H9 (cell line): ENCODE results near the gene SHISA7. TPM values are rescaled to one million over a fixed set of nuclear protein-coding genes. Genes with fewer than 3 reads are reported as not detected.

ENCODE experiments used
- DNase-seq: peaks from one replicate; pipeline ENCODE4 v3.0.0-alpha.2; 2017
- H2AFZ ChIP-seq: one replicate; pipeline ENCODE4 v1.6.1; 2013; ENCODE audit warnings: mild to moderate bottlenecking, low read length, control low read depth, moderate library complexity
- H2AK5ac ChIP-seq: 2 replicates; pipeline ENCODE4 v1.6.1; 2013; ENCODE audit warnings: low read length, control low read depth, mixed read lengths; ENCODE audit not compliant: insufficient read length
- H2BK120ac ChIP-seq: one replicate; pipeline ENCODE4 v1.6.1; 2013; ENCODE audit warnings: low read depth, mild to moderate bottlenecking, low read length, control low read depth, inconsistent platforms; ENCODE audit not compliant: poor library complexity, severe bottlenecking
- H2BK12ac ChIP-seq: 2 replicates; pipeline ENCODE4 v1.6.1; 2013; ENCODE audit warnings: low read length, control low read depth, mixed read lengths, low read depth; ENCODE audit not compliant: insufficient read length
- H2BK15ac ChIP-seq: 2 replicates; pipeline ENCODE4 v1.6.1; 2013; ENCODE audit warnings: low read depth, low read length, control low read depth
- H2BK20ac ChIP-seq: one replicate; pipeline ENCODE4 v1.6.1; 2013; ENCODE audit warnings: low read depth, mild to moderate bottlenecking, low read length, control low read depth, inconsistent platforms; ENCODE audit not compliant: poor library complexity, severe bottlenecking
- H2BK5ac ChIP-seq: 2 replicates; pipeline ENCODE4 v1.6.1; 2013; ENCODE audit warnings: low read length, control low read depth, mixed read lengths; ENCODE audit not compliant: insufficient read length
- H3K14ac ChIP-seq: 2 replicates; pipeline ENCODE4 v1.6.1; 2013; ENCODE audit warnings: low read length, control low read depth; ENCODE audit not compliant: insufficient read depth
- H3K18ac ChIP-seq: 2 replicates; pipeline ENCODE4 v1.6.1; 2013; ENCODE audit warnings: low read depth, mild to moderate bottlenecking, mixed read lengths, low read length, control low read depth; ENCODE audit not compliant: insufficient read length
- H3K23ac ChIP-seq: 2 replicates; pipeline ENCODE4 v1.6.1; 2013; ENCODE audit warnings: low read length, control low read depth, mixed read lengths, low read depth; ENCODE audit not compliant: insufficient read length
- H3K23me2 ChIP-seq: 2 replicates; pipeline ENCODE4 v1.6.1; 2013; ENCODE audit warnings: low read depth, mild to moderate bottlenecking, mixed read lengths, low read length, control low read depth; ENCODE audit not compliant: insufficient read length, poor library complexity, severe bottlenecking
- H3K27ac ChIP-seq: 2 replicates; pipeline ENCODE4 v1.5.1; 2013; ENCODE audit warnings: low read length, control low read depth, mixed read lengths, low read depth; ENCODE audit not compliant: insufficient read length
- H3K27me3 ChIP-seq: 2 replicates; pipeline ENCODE4 v1.6.1; 2013; ENCODE audit warnings: low read length, control low read depth, inconsistent platforms; ENCODE audit not compliant: insufficient read depth
- H3K4ac ChIP-seq: 2 replicates; pipeline ENCODE4 v1.6.1; 2013; ENCODE audit warnings: low read depth, mild to moderate bottlenecking, control low read depth, inconsistent platforms, low read length, moderate library complexity
- H3K4me1 ChIP-seq: 2 replicates; pipeline ENCODE4 v1.6.1; 2013; ENCODE audit warnings: low read length, control low read depth, inconsistent platforms; ENCODE audit not compliant: insufficient read depth
- H3K4me2 ChIP-seq: 2 replicates; pipeline ENCODE4 v1.6.1; 2013; ENCODE audit warnings: low read length, control low read depth, mixed read lengths; ENCODE audit not compliant: insufficient read length, insufficient read depth
- H3K56ac ChIP-seq: 2 replicates; pipeline ENCODE4 v1.6.1; 2013; ENCODE audit warnings: low read depth, mild to moderate bottlenecking, mixed read lengths, low read length, control low read depth; ENCODE audit not compliant: insufficient read length
- H3K79me1 ChIP-seq: 2 replicates; pipeline ENCODE4 v1.6.1; 2013; ENCODE audit warnings: low read depth, mild to moderate bottlenecking, moderate library complexity, low read length, control low read depth, inconsistent platforms; ENCODE audit not compliant: insufficient read depth, poor library complexity, severe bottlenecking
- H3K79me2 ChIP-seq: 2 replicates; pipeline ENCODE4 v1.6.1; 2013; ENCODE audit warnings: low read length, control low read depth, inconsistent platforms; ENCODE audit not compliant: insufficient read depth
- H3K9ac ChIP-seq: 2 replicates; pipeline ENCODE4 v1.6.1; 2013; ENCODE audit warnings: low read length, control low read depth, mixed read lengths; ENCODE audit not compliant: insufficient read length; ENCODE audit errors: extremely low read depth
- H3K9me3 ChIP-seq: one replicate; pipeline ENCODE4 v1.6.1; 2013; ENCODE audit warnings: low read depth, low read length, inconsistent platforms; ENCODE audit not compliant: control insufficient read depth
- H3T11ph ChIP-seq: one replicate; pipeline ENCODE4 v1.6.1; 2013; ENCODE audit warnings: mild to moderate bottlenecking, low read length, control low read depth, inconsistent platforms
- H4K20me1 ChIP-seq: one replicate; pipeline ENCODE4 v1.6.1; 2013; ENCODE audit not compliant: control insufficient read depth, insufficient read length, insufficient read depth
- H4K5ac ChIP-seq: 2 replicates; pipeline ENCODE4 v1.6.1; 2013; ENCODE audit warnings: low read depth, mild to moderate bottlenecking, mixed read lengths, low read length, control low read depth; ENCODE audit not compliant: insufficient read length
- H4K8ac ChIP-seq: replicated peaks from 2 replicates; pipeline ENCODE4 v1.6.1; 2013; ENCODE audit warnings: low read length, control low read depth, mixed read lengths, low read depth; ENCODE audit not compliant: insufficient read length
- H4K91ac ChIP-seq: 2 replicates; pipeline ENCODE4 v1.6.1; 2013; ENCODE audit warnings: low read depth, mild to moderate bottlenecking, moderate library complexity, mixed read lengths, low read length, control low read depth; ENCODE audit not compliant: insufficient read length
- H3K27ac Mint-ChIP-seq, 3 experiments: 2 replicates in 2 of 3; 3 replicates in 1 of 3; pipeline ENCODE4 v1.8.0; 2020 to 2021; ENCODE audit warnings: mixed read lengths in 3 of 3, mild to moderate bottlenecking in 1 of 3, moderate library complexity in 1 of 3
- H3K27me3 Mint-ChIP-seq: 2 replicates; pipeline ENCODE4 v1.8.0; 2021; ENCODE audit warnings: low read depth, mild to moderate bottlenecking, moderate library complexity, mixed read lengths
- H3K36me3 Mint-ChIP-seq, 3 experiments: 2 replicates in 2 of 3; 3 replicates in 1 of 3; pipeline ENCODE4 v1.8.0; 2020 to 2021; ENCODE audit warnings: low read depth in 3 of 3, mixed read lengths in 3 of 3; ENCODE audit not compliant: insufficient read depth in 1 of 3
- H3K4me1 Mint-ChIP-seq, 2 experiments: 2 replicates each; pipeline ENCODE4 v1.8.0; 2020; ENCODE audit warnings: mixed read lengths in 2 of 2
- H3K4me3 Mint-ChIP-seq, 2 experiments: 2 replicates in 1 of 2; 3 replicates in 1 of 2; pipeline ENCODE4 v1.8.0; 2020 to 2021; ENCODE audit warnings: mild to moderate bottlenecking in 2 of 2, mixed read lengths in 2 of 2, moderate library complexity in 1 of 2
- H3K9me3 Mint-ChIP-seq, 2 experiments: 2 replicates in 1 of 2; 3 replicates in 1 of 2; pipeline ENCODE4 v1.8.0; 2020; ENCODE audit warnings: mild to moderate bottlenecking in 2 of 2, mixed read lengths in 2 of 2, moderate library complexity in 1 of 2
- CTCF ChIP-seq: fragments of 200-600 bp; sonication (generic); conservative IDR thresholded peaks from 3 replicates; pipeline ENCODE4 v1.8.0; 2021; ENCODE audit warnings: antibody characterized with exemption, mild to moderate bottlenecking
- WGBS: extraction: QIAGEN DNeasy Blood & Tissue Kit; methylation state at CpG from one replicate; pipeline ENCODE4 v1.1.7; 2013; ENCODE audit warnings: missing lambda C conversion rate, low lambda C conversion rate, mixed read lengths; ENCODE audit not compliant: insufficient read length; ENCODE audit errors: extremely low coverage; 5-methylcytosine and 5-hydroxymethylcytosine counted together
- total RNA-seq: library from RNA; stranded (reverse); gene quantifications from 2 replicates; pipeline ENCODE4 v1.2.1, GENCODE V29; 2021

The SHISA7 gene
- total RNA-seq, 1 experiment from 2014 or later, result 0.31 TPM

- Histone ChIP-seq H3K79me2 (0 out of 2 replicates have a peak, but pooled peaks cover 4% of the 10 kb centered on the region), H3K18ac (no peak overlapping the region), H3K79me1 (no peaks in the 10 kb centered on the region), H2AFZ (no peak overlapping the region), H2BK5ac (no peak overlapping the region), H3K23me2 (peaks cover 5% of the 10 kb centered on the region), H4K20me1 (no peaks in the 10 kb centered on the region), H3K23ac (no peak overlapping the region), H3K27ac (no peak overlapping the region), H4K5ac (no peak overlapping the region), H3K27me3 (no peaks in the 10 kb centered on the region), H3T11ph (no peak overlapping the region), H3K9me3 (no peaks in the 10 kb centered on the region), H3K56ac (no peak overlapping the region), H3K4ac (no peak overlapping the region), H2BK12ac (no peak overlapping the region), H3K9ac (no peak overlapping the region), H3K14ac (no peak overlapping the region), H2BK15ac (no peak overlapping the region), H3K4me1 (peaks cover 5% of the 10 kb centered on the region; the same call in 1 of the 2 replicates), H2AK5ac (no peak overlapping the region), H2BK120ac (no peak overlapping the region), H4K91ac (no peak overlapping the region), H4K8ac (no peak overlapping the region), H3K4me2 (no peak overlapping the region), H2BK20ac (no peak overlapping the region)
- peaks cover 0 to 3% of the 10 kb centered on the region in 2 experiments; a peak in 1 of 5 replicates for H3K9me3 Mint-ChIP-seq
- no CpG with 5 or more reads among the region's 16 CpGs for WGBS
- no peak overlapping the region; a peak in 1 of 5 replicates for H3K4me3 Mint-ChIP-seq
- H3K36me3 Mint-ChIP-seq, result peaks cover 16 to 18% (median 18%) of the 10 kb centered on the region in 3 experiments
- TF ChIP-seq CTCF, result no peak
- H3K27me3 Mint-ChIP-seq, result peaks cover 3% of the 10 kb centered on the region
- DNase-seq, result no peak
- H3K4me1 Mint-ChIP-seq, result peaks cover 13 to 32% of the 10 kb centered on the region in 2 experiments
- H3K27ac Mint-ChIP-seq, result no peak overlapping the region
Measured at GRCh38 chr19:55457683-55458457, 14.8 kb upstream of the SHISA7 start.
